Liver (tissue), 3 donors: Measurements from ENCODE around the gene SAMD4A.

Experiments used
- RAD21 ChIP-seq, 2 donors: IDR thresholded peaks; 2 replicates each; pipeline ENCODE4 v1.6.1; 2016; ENCODE audit warnings: antibody characterized with exemption in 2 of 2, mild to moderate bottlenecking in 2 of 2
- RXRA ChIP-seq, 2 donors: IDR thresholded peaks; 2 replicates each; pipeline ENCODE4 v1.6.1; 2017 to 2018; ENCODE audit warnings: antibody characterized with exemption in 2 of 2, mild to moderate bottlenecking in 1 of 2
- TF ChIP-seq, protein P1 (sequence below): fragments of 150-350 bp; IDR thresholded peaks from 2 replicates; pipeline ENCODE4 v1.5.1; 2017; ENCODE audit warnings: improper control_type of control experiment, low read depth, low read length; ENCODE audit not compliant: missing input control
- TF ChIP-seq, protein P2 (sequence below): IDR thresholded peaks from 2 replicates; pipeline ENCODE4 v1.6.1; 2016; ENCODE audit warnings: antibody characterized with exemption
- donor health status: healthy.
- donor health status: healthy.

DNA sequence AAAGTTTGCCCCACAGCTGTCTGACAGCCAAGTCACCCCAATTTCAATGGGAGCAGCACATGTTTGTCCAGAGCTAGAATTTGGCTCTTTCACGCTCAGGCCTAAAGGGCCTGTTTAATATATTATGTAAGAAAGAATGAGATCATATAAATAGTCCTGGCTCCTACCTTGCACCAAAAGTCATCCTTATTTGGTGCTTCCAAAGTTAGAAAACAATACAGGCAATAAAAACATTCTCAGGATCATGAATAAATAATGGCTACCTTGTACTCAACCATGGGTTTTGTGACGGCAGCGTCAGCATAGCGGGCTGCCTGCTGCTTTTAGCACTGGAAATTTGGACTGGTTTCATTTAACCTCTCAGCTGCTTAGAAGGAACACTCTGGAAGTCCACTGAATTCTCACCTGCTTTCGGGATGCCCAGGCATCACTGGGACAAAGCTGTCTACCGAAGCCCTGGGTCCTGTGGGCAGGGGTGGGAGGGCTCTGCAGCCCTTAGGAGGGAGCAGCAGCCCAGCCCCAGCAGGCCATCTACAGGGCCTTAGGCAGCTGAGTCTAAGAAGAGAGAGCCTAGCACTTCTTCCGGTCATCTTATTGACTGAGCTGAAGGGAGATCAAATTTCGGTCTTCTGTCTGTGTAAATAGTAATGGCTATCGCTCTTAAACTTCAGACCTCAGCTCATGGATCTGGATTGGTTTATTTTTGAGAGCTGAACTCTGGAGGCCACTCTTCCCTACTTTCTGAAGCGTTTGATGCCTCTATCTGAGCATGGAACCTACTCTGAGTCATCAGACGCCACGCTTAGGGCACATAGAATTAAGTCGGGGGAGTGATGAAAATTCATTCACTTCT is 106.5 kb downstream of the SAMD4A start:
- TF ChIP-seq, protein P1, sequence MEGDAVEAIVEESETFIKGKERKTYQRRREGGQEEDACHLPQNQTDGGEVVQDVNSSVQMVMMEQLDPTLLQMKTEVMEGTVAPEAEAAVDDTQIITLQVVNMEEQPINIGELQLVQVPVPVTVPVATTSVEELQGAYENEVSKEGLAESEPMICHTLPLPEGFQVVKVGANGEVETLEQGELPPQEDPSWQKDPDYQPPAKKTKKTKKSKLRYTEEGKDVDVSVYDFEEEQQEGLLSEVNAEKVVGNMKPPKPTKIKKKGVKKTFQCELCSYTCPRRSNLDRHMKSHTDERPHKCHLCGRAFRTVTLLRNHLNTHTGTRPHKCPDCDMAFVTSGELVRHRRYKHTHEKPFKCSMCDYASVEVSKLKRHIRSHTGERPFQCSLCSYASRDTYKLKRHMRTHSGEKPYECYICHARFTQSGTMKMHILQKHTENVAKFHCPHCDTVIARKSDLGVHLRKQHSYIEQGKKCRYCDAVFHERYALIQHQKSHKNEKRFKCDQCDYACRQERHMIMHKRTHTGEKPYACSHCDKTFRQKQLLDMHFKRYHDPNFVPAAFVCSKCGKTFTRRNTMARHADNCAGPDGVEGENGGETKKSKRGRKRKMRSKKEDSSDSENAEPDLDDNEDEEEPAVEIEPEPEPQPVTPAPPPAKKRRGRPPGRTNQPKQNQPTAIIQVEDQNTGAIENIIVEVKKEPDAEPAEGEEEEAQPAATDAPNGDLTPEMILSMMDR: no peak
- TF ChIP-seq, protein P2, sequence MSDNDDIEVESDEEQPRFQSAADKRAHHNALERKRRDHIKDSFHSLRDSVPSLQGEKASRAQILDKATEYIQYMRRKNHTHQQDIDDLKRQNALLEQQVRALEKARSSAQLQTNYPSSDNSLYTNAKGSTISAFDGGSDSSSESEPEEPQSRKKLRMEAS: no peak
- TF ChIP-seq RXRA (IDR thresholded peaks at IDR 0.05) (no peak), RAD21 (IDR thresholded peaks at IDR 0.05) (no peak)
